ENCODE results near the gene ESRRG.

The ESRRG gene

GRCh38 chr1:216626394-216627067 is 96.7 kb downstream of the ESRRG start:
- DNase-seq = no peak
- ATAC-seq (ENCODE audit: insufficient read depth, low read depth) = no peak
- Histone ChIP-seq H3K4me1 (ENCODE audit: insufficient read depth, low read length) (no peaks in the 10 kb centered on the region), H3K27ac (ENCODE audit: low read length) (no peak overlapping the region), H3K9me3 (ENCODE audit: insufficient read depth, low read length, severe bottlenecking) (no peaks in the 10 kb centered on the region), H3K4me2 (ENCODE audit: insufficient read depth, low read length) (no peak overlapping the region), H2AFZ (ENCODE audit: low read depth, low read length) (no peak overlapping the region), H3K36me3 (ENCODE audit: insufficient read depth, low read length) (no peaks in the 10 kb centered on the region), H3K9ac (ENCODE audit: low read depth, low read length) (no peak overlapping the region), H3K79me2 (ENCODE audit: insufficient read depth, low read length) (no peaks in the 10 kb centered on the region), H3K4me3 (ENCODE audit: low read depth in 1 of 2, low read length in 2 of 2) (no peak overlapping the region), H3K27me3 (ENCODE audit: insufficient read depth, low read length, poor library complexity) (no peaks in the 10 kb centered on the region), H4K20me1 (ENCODE audit: insufficient read depth, low read length) (no peaks in the 10 kb centered on the region)
- TF ChIP-seq CTCF (IDR thresholded peaks at IDR 0.05; ENCODE audit: borderline replicate concordance, extremely low read depth, low read length, poor library complexity, severe bottlenecking) (no peak), EZH2 (IDR thresholded peaks at IDR 0.05; ENCODE audit: borderline replicate concordance, low read depth, low read length, severe bottlenecking) (no peak)

GRCh38 chr1:216621536-216621935 is 101.7 kb downstream of the ESRRG start:
- Histone ChIP-seq H3K27me3 (ENCODE audit: insufficient read depth, low read length, poor library complexity) (no peaks in the 10 kb centered on the region), H4K20me1 (ENCODE audit: insufficient read depth, low read length) (no peaks in the 10 kb centered on the region), H3K4me2 (ENCODE audit: insufficient read depth, low read length) (no peak overlapping the region), H2AFZ (ENCODE audit: low read depth, low read length) (no peak overlapping the region), H3K27ac (ENCODE audit: low read length) (no peak overlapping the region), H3K9ac (ENCODE audit: low read depth, low read length) (no peak overlapping the region), H3K9me3 (ENCODE audit: insufficient read depth, low read length, severe bottlenecking) (no peaks in the 10 kb centered on the region), H3K4me3 (ENCODE audit: low read depth in 1 of 2, low read length in 2 of 2) (no peak overlapping the region), H3K4me1 (ENCODE audit: insufficient read depth, low read length) (no peaks in the 10 kb centered on the region), H3K36me3 (ENCODE audit: insufficient read depth, low read length) (no peaks in the 10 kb centered on the region), H3K79me2 (ENCODE audit: insufficient read depth, low read length) (no peaks in the 10 kb centered on the region)
- no peak for ATAC-seq (ENCODE audit: insufficient read depth, low read depth)
- DNase-seq = no peak
- TF ChIP-seq EZH2 (IDR thresholded peaks at IDR 0.05; ENCODE audit: borderline replicate concordance, low read depth, low read length, severe bottlenecking) = no peak
- TF ChIP-seq CTCF (IDR thresholded peaks at IDR 0.05; ENCODE audit: borderline replicate concordance, extremely low read depth, low read length, poor library complexity, severe bottlenecking) = no peak

GRCh38 chr1:216617081-216617875 is 106.0 kb downstream of the ESRRG start:
- ATAC-seq (ENCODE audit: insufficient read depth, low read depth) (no peak), DNase-seq (no peak)
- no peaks in the 10 kb centered on the region for H3K79me2 ChIP-seq (ENCODE audit: insufficient read depth, low read length)
- H3K4me3 ChIP-seq (ENCODE audit: low read depth in 1 of 2, low read length in 2 of 2) = no peak overlapping the region
- TF ChIP-seq CTCF (IDR thresholded peaks at IDR 0.05; ENCODE audit: borderline replicate concordance, extremely low read depth, low read length, poor library complexity, severe bottlenecking) = no peak
- no peak overlapping the region for H3K9ac ChIP-seq (ENCODE audit: low read depth, low read length)
- no peaks in the 10 kb centered on the region for H3K4me1 ChIP-seq (ENCODE audit: insufficient read depth, low read length)
- H3K27ac ChIP-seq (ENCODE audit: low read length) = no peak overlapping the region
- H2AFZ ChIP-seq (ENCODE audit: low read depth, low read length) = no peak overlapping the region
- H3K36me3 ChIP-seq (ENCODE audit: insufficient read depth, low read length) = no peaks in the 10 kb centered on the region
- H3K4me2 ChIP-seq (ENCODE audit: insufficient read depth, low read length) = no peak overlapping the region
- H3K27me3 ChIP-seq (ENCODE audit: insufficient read depth, low read length, poor library complexity) = no peaks in the 10 kb centered on the region
- H3K9me3 ChIP-seq (ENCODE audit: insufficient read depth, low read length, severe bottlenecking) = no peaks in the 10 kb centered on the region
- H4K20me1 ChIP-seq (ENCODE audit: insufficient read depth, low read length) = no peaks in the 10 kb centered on the region

All from DND-41 (cell line).